ENCODE results near the gene MRPS18B. TPM values are rescaled to one million over a fixed set of nuclear protein-coding genes. Genes with fewer than 3 reads are reported as not detected.

MRPS18B gene
- polyA plus RNA-seq, 1 donor: 46.8 TPM

DNA sequence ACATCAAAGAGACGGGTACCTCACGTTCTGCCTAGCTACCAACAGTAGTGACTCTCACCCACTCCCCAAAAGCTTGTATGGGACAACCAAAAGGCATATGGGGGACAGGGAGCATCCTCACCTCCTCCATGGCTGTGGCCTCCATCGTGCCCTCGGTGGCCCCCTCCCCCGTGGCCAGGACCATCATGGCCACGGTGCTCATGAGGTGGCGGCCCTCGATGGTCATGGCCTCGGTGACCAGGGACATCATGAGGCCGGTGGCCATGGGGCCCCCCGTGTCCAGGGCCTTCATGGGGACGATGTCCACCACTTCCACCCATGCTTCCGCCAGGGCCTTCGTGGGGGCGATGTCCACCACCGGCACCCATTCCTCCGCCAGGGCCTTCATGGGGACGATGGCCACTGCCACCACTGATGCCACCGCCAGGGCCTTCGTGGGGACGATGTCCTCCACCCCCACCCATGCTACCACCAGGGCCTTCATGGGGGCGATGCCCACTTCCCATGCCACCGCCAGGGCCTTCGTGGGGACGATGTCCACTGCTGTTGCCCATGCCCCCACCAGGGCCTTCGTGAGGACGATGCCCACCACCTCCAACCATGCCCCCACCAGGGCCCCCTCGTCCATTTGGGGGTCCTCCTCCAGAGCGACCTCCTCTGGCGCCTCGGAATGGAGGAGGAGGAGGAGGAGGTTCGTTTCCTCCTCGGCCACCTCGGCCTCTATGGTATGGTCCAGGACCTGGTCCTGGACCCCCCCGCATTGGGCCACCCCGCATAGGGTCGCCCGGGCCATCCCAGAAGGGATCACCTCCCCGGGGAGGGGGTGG lies 15.6 kb upstream of the MRPS18B start:
- H3K27me3 ChIP-seq (ENCODE audit: control insufficient read depth, insufficient read depth, low read length): no peaks in the 10 kb centered on the region
- no peak overlapping the region for H3K4me3 ChIP-seq (ENCODE audit: low read length)
- no peaks in the 10 kb centered on the region for H3K9me3 ChIP-seq (ENCODE audit: control insufficient read depth, low read depth, low read length)
- WGBS (ENCODE audit: insufficient coverage, low lambda C conversion rate): no CpG with 5 or more reads among the region's 39 CpGs
- peaks cover 63% of the 10 kb centered on the region for H3K36me3 ChIP-seq (ENCODE audit: control insufficient read depth, insufficient read depth, low read length)
- no peak for DNase-seq
- H3K27ac ChIP-seq (ENCODE audit: low read length): no peak overlapping the region
- H3K4me1 ChIP-seq (ENCODE audit: control insufficient read depth, insufficient read depth, low read length): no peaks in the 10 kb centered on the region

DNA sequence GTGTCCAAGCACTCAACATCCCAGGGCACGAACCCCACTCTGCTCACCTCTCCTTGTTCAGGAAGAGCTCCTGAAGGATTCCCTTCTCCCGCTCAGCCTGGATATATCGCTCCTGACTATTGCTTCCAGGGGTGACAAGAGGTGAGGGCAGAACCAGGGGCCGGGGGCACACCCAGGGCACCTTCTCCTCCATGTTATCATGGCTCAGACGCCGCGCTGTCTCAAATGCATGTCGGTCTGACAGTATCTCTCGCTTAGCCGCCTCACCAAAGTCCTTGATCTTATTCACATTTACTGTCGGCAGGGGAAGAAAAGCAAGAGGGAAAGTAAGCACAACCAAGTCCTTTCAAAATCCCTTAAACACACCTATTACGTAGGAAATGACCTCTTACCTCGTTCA lies 13.7 kb upstream of the MRPS18B start:
- H3K27me3 ChIP-seq (ENCODE audit: control insufficient read depth, insufficient read depth, low read length): no peaks in the 10 kb centered on the region
- no peak for DNase-seq
- no peaks in the 10 kb centered on the region for H3K4me1 ChIP-seq (ENCODE audit: control insufficient read depth, insufficient read depth, low read length)
- H3K9me3 ChIP-seq (ENCODE audit: control insufficient read depth, low read depth, low read length): no peaks in the 10 kb centered on the region
- WGBS (ENCODE audit: insufficient coverage, low lambda C conversion rate): no CpG with 5 or more reads among the region's 13 CpGs
- H3K27ac ChIP-seq (ENCODE audit: low read length): no peak overlapping the region
- peaks cover 79% of the 10 kb centered on the region for H3K36me3 ChIP-seq (ENCODE audit: control insufficient read depth, insufficient read depth, low read length)
- no peak overlapping the region for H3K4me3 ChIP-seq (ENCODE audit: low read length)

DNA sequence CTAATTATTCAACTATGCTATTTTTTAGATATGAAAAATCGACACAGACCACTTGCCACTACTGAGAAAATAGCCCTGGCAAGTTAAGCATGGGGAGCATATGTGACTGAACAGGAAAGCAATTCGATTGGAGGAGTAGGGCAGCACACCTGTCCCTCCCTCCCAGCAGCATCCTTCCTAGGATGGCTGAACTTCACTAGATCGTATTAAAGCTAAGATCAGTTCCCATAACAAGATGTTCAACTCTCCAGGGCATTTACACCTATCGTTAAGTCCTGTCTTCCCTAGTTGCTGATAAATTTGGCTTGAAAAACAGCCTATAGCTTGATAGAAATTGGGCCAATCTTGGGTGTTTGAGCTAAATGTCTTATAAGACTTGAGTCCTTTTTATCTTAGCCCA lies 7.6 kb upstream of the MRPS18B start:
- no peak for DNase-seq
- H3K36me3 ChIP-seq (ENCODE audit: control insufficient read depth, insufficient read depth, low read length): peaks cover 41% of the 10 kb centered on the region
- H3K27ac ChIP-seq (ENCODE audit: low read length): no peak overlapping the region
- no peaks in the 10 kb centered on the region for H3K9me3 ChIP-seq (ENCODE audit: control insufficient read depth, low read depth, low read length)
- peaks cover 13% of the 10 kb centered on the region for H3K4me1 ChIP-seq (ENCODE audit: control insufficient read depth, insufficient read depth, low read length)
- H3K4me3 ChIP-seq (ENCODE audit: low read length): no peak overlapping the region
- no CpG with 5 or more reads among the region's 4 CpGs for WGBS (ENCODE audit: insufficient coverage, low lambda C conversion rate)
- H3K27me3 ChIP-seq (ENCODE audit: control insufficient read depth, insufficient read depth, low read length): no peaks in the 10 kb centered on the region

DNA sequence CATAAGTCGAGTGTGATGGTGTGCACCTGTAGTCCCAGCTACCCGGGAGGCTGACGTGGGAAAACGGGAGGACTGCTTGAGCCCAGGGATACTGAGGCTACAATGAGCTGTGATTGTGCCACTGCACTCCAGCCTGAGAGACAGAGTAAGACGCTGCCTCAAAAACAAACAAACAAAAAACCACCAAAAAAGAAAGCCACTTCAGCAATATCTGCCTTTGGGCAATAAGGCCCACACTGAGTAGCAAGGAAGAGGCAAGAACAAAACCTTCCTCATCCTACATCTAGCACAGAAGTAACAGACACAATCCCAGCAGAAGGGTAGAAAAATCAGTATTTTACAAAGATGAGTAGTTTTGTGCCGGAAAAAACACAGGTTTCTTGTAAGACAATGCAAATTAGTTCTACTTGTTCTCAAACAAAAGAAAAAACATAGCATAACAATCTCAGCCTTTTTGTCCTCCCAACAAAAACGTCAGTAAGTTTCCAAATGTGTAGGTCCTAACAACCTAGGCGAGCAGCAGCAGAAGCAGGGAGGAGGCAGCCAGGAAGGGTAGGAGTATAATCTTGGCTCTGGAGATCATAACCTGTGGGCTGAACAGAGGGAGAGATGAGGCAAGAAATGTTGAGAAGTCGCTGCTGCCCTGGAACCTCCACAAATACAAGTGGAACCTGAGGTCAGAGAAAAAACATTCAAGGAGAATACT lies 6.3 kb upstream of the MRPS18B start:
- Histone ChIP-seq H3K27ac (ENCODE audit: low read length) (no peak overlapping the region), H3K27me3 (ENCODE audit: control insufficient read depth, insufficient read depth, low read length) (no peaks in the 10 kb centered on the region), H3K4me3 (ENCODE audit: low read length) (no peak overlapping the region), H3K9me3 (ENCODE audit: control insufficient read depth, low read depth, low read length) (no peaks in the 10 kb centered on the region), H3K36me3 (ENCODE audit: control insufficient read depth, insufficient read depth, low read length) (peaks cover 34% of the 10 kb centered on the region), H3K4me1 (ENCODE audit: control insufficient read depth, insufficient read depth, low read length) (peaks cover 13% of the 10 kb centered on the region)
- 92% methylated on average over 2 of the region's 9 CpGs for WGBS (ENCODE audit: insufficient coverage, low lambda C conversion rate)
- DNase-seq: no peak

DNA sequence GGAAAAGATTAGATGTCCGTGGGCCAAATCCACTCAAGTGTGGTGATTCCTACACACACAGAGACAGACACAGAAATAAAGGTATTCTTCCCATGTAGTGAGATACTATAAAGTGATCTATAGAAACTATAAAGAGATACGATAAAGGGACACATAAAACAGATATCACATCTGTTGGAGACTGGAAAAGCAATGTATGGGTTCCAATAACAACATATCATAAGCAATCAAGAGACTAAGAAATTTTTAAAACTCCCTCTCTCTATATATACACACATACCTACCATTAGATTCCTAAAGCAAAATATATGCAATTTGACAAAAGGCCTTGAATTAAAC lies 5.8 kb upstream of the MRPS18B start:
- Histone ChIP-seq H3K4me1 (ENCODE audit: control insufficient read depth, insufficient read depth, low read length) (peaks cover 13% of the 10 kb centered on the region), H3K27me3 (ENCODE audit: control insufficient read depth, insufficient read depth, low read length) (no peaks in the 10 kb centered on the region), H3K36me3 (ENCODE audit: control insufficient read depth, insufficient read depth, low read length) (peaks cover 35% of the 10 kb centered on the region), H3K27ac (ENCODE audit: low read length) (no peak overlapping the region), H3K9me3 (ENCODE audit: control insufficient read depth, low read depth, low read length) (no peaks in the 10 kb centered on the region), H3K4me3 (ENCODE audit: low read length) (no peak overlapping the region)
- WGBS (ENCODE audit: insufficient coverage, low lambda C conversion rate): 86% methylated on average over 1 of the region's 2 CpGs
- DNase-seq: no peak

DNA sequence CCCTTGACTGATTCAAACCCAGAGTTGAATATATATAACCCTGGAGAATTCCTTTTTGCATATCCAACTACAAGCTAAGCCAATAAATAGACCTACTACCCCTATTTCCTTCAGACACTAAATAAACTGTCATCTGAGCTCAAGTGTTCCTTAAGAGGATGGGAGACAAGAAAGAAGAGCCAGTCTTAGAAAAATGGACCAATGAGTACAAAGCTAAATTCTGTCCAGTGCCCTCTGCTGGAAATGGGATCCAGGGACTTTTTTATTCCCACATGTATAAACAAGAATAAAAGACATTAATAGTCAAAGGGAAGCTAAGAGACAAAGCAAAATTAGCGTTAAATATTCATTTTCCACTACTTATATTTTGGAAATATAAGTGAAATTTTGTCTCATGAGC lies 5.4 kb upstream of the MRPS18B start:
- 50% methylated on average over 1 of the region's 1 CpG for WGBS (ENCODE audit: insufficient coverage, low lambda C conversion rate)
- no peak for DNase-seq
- H3K36me3 ChIP-seq (ENCODE audit: control insufficient read depth, insufficient read depth, low read length): peaks cover 34% of the 10 kb centered on the region
- H3K4me1 ChIP-seq (ENCODE audit: control insufficient read depth, insufficient read depth, low read length): peaks cover 13% of the 10 kb centered on the region
- H3K27me3 ChIP-seq (ENCODE audit: control insufficient read depth, insufficient read depth, low read length): no peaks in the 10 kb centered on the region
- H3K4me3 ChIP-seq (ENCODE audit: low read length): no peak overlapping the region
- no peaks in the 10 kb centered on the region for H3K9me3 ChIP-seq (ENCODE audit: control insufficient read depth, low read depth, low read length)
- H3K27ac ChIP-seq (ENCODE audit: low read length): no peak overlapping the region

DNA sequence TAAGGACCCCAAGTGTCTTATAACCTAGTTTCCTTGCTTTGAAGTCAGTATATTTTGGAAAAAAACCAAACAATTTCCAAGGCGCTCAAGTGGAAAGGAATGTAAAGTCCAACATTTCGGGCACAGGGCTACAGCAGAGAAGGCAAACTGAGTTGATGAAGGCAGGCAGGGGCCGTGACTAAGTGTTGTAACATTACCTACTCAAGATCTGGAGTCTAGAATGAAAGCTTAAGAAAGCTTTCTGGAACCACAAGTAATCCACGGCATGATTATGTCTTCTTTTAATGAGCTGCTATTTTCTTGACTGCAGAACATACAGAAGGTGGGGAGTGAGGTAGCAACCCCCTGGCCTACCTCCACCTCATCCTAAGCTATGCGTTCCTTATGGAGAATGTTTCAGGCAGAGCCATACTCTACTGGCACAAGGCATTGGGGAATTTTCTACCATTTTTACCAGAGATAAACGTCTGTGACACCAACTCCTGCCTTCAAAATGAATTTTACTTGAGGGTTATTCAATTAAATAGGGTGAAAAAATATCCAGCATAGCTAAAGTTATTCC lies 4.9 kb upstream of the MRPS18B start:
- peaks cover 13% of the 10 kb centered on the region for H3K4me1 ChIP-seq (ENCODE audit: control insufficient read depth, insufficient read depth, low read length)
- peaks cover 29% of the 10 kb centered on the region for H3K36me3 ChIP-seq (ENCODE audit: control insufficient read depth, insufficient read depth, low read length)
- no peaks in the 10 kb centered on the region for H3K27me3 ChIP-seq (ENCODE audit: control insufficient read depth, insufficient read depth, low read length)
- H3K27ac ChIP-seq (ENCODE audit: low read length): no peak overlapping the region
- no peak for DNase-seq
- no peak overlapping the region for H3K4me3 ChIP-seq (ENCODE audit: low read length)
- no peaks in the 10 kb centered on the region for H3K9me3 ChIP-seq (ENCODE audit: control insufficient read depth, low read depth, low read length)
- WGBS (ENCODE audit: insufficient coverage, low lambda C conversion rate): no CpG with 5 or more reads among the region's 6 CpGs

DNA sequence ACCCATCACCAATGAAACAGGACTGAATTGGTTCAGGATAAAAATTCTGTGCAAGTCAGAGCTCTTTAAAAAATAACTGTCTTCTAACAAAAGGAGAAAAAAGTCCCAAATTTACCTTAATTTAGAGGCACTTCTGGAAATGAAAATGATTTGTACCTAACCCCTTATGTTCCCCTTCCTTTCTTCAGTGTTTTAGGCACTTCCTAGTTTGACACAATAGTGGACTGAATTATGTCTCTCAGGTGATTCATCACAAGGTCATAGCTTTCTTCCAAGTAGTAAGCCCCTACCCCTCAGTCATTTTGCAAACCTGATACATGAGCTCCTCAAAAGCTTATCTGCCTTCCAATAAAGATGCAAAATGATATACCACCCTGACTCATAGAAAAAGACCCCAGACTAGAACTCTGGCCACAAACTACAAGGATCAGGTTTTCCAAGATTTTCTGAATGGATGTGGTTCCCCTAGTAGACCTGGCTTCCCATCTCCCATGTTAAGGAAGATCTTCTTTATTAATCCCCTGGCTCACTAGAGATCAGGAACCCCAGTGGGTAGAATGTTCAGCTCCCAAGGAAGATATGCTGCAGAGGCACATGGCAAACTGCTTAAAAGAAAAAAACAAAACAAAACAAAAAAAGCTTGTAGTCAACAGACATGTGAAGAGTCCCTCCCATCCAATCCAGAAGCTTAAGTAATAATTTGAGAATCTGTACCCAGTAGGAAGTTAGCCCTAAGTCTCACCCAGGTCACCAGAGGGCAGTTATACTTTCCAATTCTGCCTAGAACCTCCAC lies 4.2 kb upstream of the MRPS18B start:
- H3K9me3 ChIP-seq (ENCODE audit: control insufficient read depth, low read depth, low read length): no peaks in the 10 kb centered on the region
- H3K36me3 ChIP-seq (ENCODE audit: control insufficient read depth, insufficient read depth, low read length): peaks cover 24% of the 10 kb centered on the region
- H3K4me1 ChIP-seq (ENCODE audit: control insufficient read depth, insufficient read depth, low read length): peaks cover 13% of the 10 kb centered on the region
- no peak overlapping the region for H3K4me3 ChIP-seq (ENCODE audit: low read length)
- no peak for DNase-seq
- peak overlapping the region; percentile 99 for H3K27ac ChIP-seq (ENCODE audit: low read length)
- H3K27me3 ChIP-seq (ENCODE audit: control insufficient read depth, insufficient read depth, low read length): no peaks in the 10 kb centered on the region

DNA sequence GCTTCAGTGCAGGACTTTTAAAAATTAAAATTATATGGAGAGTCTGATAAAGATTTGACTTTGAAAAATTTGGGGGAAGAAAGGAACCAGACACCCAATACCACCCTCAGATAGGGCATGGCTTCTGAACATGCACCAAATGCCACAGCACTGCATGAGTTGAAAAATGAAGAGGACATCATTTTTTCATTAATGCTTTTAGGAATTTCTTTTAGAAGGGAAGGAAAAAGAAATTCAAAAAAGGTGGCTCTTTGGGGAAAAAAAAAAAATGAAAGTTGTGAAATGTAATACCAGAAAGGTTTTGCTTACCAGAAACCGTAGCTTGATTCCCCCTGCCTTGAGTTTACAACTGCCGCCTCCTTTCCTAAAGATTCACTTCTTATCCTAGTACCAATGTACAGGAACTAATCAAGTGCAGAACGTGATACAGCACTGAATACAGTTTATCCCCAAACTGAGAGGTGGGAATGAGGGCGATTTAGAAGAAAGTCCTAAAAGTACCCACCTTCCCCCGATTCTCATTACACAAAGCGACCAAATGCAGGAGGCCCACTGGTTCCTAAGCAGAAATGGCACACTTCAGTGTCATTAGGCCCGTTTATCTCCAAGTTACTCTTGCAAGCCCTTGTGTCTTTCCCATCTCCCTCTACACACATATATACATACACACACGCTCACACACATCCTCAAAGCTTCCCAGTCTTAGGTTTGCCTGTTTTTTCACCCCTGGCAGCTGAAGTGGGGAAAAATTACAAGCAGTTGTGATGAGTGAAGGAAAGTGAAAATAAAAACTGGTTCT lies 3.4 kb upstream of the MRPS18B start:
- WGBS (ENCODE audit: insufficient coverage, low lambda C conversion rate): 60% methylated on average over 2 of the region's 8 CpGs
- Histone ChIP-seq H3K27me3 (ENCODE audit: control insufficient read depth, insufficient read depth, low read length) (no peaks in the 10 kb centered on the region), H3K36me3 (ENCODE audit: control insufficient read depth, insufficient read depth, low read length) (peaks cover 16% of the 10 kb centered on the region), H3K9me3 (ENCODE audit: control insufficient read depth, low read depth, low read length) (no peaks in the 10 kb centered on the region), H3K4me1 (ENCODE audit: control insufficient read depth, insufficient read depth, low read length) (peaks cover 19% of the 10 kb centered on the region), H3K4me3 (ENCODE audit: low read length) (peak overlapping the region; percentile 39), H3K27ac (ENCODE audit: low read length) (peak overlapping the region; percentile 99)
- peak in 1 of 2 donors; percentile 53 for DNase-seq

DNA sequence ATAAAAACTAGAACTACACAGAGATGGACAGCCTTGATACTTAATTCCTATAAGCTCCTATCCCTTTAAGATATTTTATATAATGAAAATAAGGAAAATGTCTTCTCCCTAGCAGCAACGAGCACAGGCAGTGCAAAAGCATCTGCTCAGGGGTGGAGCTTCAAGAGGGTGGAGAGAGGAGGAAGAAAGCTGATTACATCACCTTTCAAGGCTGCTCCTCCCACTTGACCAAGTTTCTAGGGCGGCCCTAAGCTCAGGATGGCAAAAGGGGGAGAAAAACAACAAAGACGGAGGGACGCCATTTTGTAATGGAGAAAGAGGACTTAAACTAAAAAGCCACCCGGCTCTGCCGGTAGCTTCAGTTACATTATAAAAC lies 2.8 kb upstream of the MRPS18B start:
- peak overlapping the region; percentile 71 for H3K4me3 ChIP-seq (ENCODE audit: low read length)
- H3K36me3 ChIP-seq (ENCODE audit: control insufficient read depth, insufficient read depth, low read length): peaks cover 18% of the 10 kb centered on the region
- H3K27me3 ChIP-seq (ENCODE audit: control insufficient read depth, insufficient read depth, low read length): no peaks in the 10 kb centered on the region
- peak overlapping the region; percentile 99 for H3K27ac ChIP-seq (ENCODE audit: low read length)
- WGBS (ENCODE audit: insufficient coverage, low lambda C conversion rate): 0% methylated on average over 2 of the region's 6 CpGs
- peaks cover 21% of the 10 kb centered on the region for H3K4me1 ChIP-seq (ENCODE audit: control insufficient read depth, insufficient read depth, low read length)
- peak; percentile 98 for DNase-seq
- H3K9me3 ChIP-seq (ENCODE audit: control insufficient read depth, low read depth, low read length): no peaks in the 10 kb centered on the region
